ENCODE data around the gene GHR.

The GHR gene

DNA sequence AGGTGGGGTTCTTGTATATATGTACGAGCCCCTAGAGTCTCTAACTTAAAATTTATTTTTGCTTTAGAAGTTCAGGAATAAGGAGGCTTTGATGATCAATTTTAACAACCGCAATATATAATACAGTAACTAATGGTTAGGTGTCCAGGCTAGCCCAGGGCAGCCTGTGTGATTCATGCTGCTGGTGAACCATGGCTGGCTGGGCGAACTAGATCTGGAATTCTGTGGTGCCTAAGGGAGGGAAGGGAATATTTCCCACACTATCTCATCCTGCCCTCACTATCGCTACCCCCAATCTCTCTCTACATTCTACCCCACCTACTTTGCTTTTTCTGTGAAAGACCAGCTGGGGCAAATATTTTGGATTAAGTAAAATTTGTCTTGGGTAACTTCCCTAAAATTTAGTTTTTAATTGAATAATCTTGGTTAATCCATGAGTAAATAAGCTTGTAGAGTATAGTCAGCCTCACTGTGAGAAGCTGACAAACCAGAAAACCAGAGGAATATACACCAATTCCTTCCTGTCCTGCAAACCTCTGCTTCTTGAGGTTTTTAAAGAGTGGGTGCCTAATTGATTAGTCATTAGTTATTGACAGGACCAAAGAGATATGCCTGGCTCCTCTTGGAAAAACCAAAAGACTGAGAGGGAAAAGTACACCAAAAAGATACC lies 218.2 kb downstream of the GHR start:
- TF ChIP-seq, protein P1, sequence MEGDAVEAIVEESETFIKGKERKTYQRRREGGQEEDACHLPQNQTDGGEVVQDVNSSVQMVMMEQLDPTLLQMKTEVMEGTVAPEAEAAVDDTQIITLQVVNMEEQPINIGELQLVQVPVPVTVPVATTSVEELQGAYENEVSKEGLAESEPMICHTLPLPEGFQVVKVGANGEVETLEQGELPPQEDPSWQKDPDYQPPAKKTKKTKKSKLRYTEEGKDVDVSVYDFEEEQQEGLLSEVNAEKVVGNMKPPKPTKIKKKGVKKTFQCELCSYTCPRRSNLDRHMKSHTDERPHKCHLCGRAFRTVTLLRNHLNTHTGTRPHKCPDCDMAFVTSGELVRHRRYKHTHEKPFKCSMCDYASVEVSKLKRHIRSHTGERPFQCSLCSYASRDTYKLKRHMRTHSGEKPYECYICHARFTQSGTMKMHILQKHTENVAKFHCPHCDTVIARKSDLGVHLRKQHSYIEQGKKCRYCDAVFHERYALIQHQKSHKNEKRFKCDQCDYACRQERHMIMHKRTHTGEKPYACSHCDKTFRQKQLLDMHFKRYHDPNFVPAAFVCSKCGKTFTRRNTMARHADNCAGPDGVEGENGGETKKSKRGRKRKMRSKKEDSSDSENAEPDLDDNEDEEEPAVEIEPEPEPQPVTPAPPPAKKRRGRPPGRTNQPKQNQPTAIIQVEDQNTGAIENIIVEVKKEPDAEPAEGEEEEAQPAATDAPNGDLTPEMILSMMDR (IDR thresholded peaks at IDR 0.05; ENCODE audit: extremely low read depth, insufficient read depth, missing control alignments) = no peak
- in situ Hi-C loops (cut with MboI; ENCODE audit: low pct_unique_long_range_greater_than_20kb, low sequenced_read_pairs, unreplicated experiment) = no loop called here
- no peak for DNase-seq (ENCODE audit: low spot score)

DNA sequence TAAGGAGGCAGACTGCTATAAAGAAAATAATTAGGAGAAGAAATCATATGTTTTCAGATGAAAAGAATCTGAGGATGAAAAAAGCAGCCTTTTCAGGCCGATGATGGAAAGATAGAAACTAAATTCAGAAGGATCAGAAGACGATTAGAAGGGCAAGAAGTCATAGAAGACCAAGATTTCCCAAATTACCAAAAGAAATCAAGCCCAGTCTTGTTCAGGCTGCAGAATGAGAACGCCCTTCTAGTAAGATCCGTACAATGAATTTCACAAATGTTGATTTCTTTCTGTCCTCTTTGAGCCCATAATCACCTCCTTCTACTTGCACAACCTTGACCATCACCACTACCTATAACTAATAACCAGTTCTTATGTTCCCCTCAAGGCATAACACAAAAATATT lies 218.8 kb downstream of the GHR start:
- TF ChIP-seq, protein P1 (IDR thresholded peaks at IDR 0.05; ENCODE audit: extremely low read depth, insufficient read depth, missing control alignments) = no peak
- no peak for DNase-seq (ENCODE audit: low spot score)
- in situ Hi-C loops (cut with MboI; ENCODE audit: low pct_unique_long_range_greater_than_20kb, low sequenced_read_pairs, unreplicated experiment) = no loop called here

DNA sequence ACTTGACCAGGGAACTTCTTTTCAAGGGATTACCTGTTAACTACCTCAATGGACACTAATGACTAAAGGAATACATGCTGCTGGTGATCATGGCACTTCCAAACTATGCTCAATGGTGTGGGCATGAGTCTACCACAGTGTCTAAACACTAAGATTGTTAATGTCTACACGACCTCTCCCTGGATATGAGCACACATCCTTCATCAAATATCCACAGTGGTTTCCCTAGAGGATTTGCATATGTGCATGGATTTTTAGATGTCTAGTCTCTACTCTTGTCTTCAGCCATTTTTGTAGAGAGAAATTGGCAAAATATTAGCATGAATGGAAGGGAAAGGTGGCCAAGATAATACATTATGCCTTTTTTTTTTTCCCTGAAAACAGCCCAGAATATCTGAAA lies 220.1 kb downstream of the GHR start:
- in situ Hi-C loops (cut with MboI; ENCODE audit: low pct_unique_long_range_greater_than_20kb, low sequenced_read_pairs, unreplicated experiment) = no loop called here
- TF ChIP-seq, protein P1 (IDR thresholded peaks at IDR 0.05; ENCODE audit: extremely low read depth, insufficient read depth, missing control alignments) = no peak
- DNase-seq (ENCODE audit: low spot score) = no peak

DNA sequence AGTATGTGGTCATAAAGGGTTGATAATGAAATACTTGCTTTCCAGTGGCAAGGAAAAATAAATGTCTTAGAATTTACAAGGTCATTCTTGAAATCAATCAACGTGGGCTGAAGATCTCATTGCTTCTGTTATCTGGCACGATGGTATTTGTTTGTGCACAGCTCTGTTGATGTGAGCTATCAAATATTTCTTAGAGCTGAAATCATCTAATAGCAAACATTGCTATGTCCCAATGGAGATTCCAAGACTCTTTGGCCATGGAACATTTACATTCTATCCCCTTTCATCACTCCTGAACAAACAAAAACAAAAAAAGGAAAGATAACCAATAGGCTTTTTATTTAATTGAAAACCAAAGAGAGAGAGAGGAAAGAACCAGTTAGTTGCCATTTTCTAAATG lies 221.9 kb downstream of the GHR start:
- TF ChIP-seq, protein P1 (IDR thresholded peaks at IDR 0.05; ENCODE audit: extremely low read depth, insufficient read depth, missing control alignments) = no peak
- DNase-seq (ENCODE audit: low spot score) = no peak
- in situ Hi-C loops (cut with MboI; ENCODE audit: low pct_unique_long_range_greater_than_20kb, low sequenced_read_pairs, unreplicated experiment) = no loop called here

DNA sequence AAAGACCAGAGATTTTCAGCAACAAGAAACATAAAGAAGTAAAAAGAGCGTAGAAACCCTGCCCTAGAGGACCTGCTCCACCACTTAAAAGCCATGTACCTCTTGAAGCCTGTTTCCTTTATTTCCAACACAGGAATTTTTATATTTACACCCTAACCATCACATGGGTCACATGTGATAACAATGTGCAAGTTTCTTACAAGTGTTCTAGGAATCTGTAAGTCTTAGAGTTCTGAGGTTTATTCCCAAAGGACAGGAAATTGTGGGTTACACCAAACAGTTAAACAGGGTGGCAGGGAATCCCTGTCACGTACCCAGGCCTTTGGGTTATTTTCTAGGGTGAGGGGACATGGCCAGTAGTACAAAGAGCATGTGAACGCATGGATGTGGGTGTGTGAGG lies 224.8 kb downstream of the GHR start:
- DNase-seq (ENCODE audit: low spot score) = no peak
- TF ChIP-seq, protein P1 (IDR thresholded peaks at IDR 0.05; ENCODE audit: extremely low read depth, insufficient read depth, missing control alignments) = no peak
- in situ Hi-C loops (cut with MboI; ENCODE audit: low pct_unique_long_range_greater_than_20kb, low sequenced_read_pairs, unreplicated experiment) = no loop called here

DNA sequence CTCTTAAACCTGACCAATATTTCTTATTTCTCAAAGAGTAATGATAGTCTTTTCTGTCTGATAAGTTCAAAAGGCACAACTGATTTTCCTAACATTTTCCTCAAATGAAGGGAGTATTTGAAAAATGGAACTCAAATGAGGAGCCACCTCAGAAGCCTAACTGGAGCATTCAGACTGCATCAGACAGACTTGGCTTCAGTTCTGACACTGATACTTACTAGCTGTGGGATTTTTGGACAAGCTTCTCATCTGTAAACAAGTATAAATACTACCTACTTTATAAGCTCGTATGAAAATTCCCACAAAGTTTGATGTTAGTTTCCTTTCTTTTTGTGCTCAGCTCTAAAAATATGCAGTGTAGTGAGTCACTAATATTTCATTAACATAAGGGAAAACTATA lies 225.7 kb downstream of the GHR start:
- in situ Hi-C loops (cut with MboI; ENCODE audit: low pct_unique_long_range_greater_than_20kb, low sequenced_read_pairs, unreplicated experiment) = no loop called here
- no peak for DNase-seq (ENCODE audit: low spot score)
- TF ChIP-seq, protein P1 (IDR thresholded peaks at IDR 0.05; ENCODE audit: extremely low read depth, insufficient read depth, missing control alignments) = no peak

All from GM13977 (cell line).